Cerebellar nuclear complex (tissue), 1 donor: ENCODE measurements around the gene CFAP20DC.
"Not testable (repeated sequence)": the region's sequence is repeated elsewhere in the genome, so short reads cannot be mapped to it uniquely, and the experiment has no call there.

ENCODE experiments used
- DNase-seq, 2 experiments: peaks; one replicate each; lab custom pipeline; 2025; lab: John Stamatoyannopoulos, UW

Gene CFAP20DC

GRCh38 chr3:59049671-59050331 lies at the start of gene CFAP20DC:
Gene CFAP20DC, minus strand, starts transcription at chr3:59050025. Its CDS starts 394 bp downstream, at chr3:59049631.
- peak in 1 of 2 experiments; percentile 27 for DNase-seq

DNA sequence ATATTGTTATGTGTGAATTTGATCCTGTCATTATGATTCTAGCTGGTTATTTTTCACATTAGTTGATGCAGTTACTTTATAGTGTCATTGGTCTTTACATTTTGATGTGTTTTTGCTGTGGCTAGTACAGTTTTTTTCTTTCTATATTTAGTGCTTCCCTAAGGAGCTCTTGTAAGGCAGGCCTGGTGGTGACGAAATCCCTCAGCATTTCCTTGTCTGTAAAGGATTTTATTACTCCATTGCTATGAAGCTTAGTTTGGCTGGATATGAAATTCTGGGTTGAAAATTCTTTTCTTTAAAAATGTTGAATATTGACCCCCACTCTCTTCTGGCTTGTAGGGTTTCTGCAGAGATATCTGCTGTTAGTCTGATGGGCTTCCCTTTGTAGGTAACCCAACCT lies 48.7 kb upstream of the CFAP20DC start:
- DNase-seq, result not testable (repeated sequence)

- DNase-seq, result no peak
Observed at GRCh38 chr3:59094446-59094845, 44.6 kb upstream of the CFAP20DC start.

DNA sequence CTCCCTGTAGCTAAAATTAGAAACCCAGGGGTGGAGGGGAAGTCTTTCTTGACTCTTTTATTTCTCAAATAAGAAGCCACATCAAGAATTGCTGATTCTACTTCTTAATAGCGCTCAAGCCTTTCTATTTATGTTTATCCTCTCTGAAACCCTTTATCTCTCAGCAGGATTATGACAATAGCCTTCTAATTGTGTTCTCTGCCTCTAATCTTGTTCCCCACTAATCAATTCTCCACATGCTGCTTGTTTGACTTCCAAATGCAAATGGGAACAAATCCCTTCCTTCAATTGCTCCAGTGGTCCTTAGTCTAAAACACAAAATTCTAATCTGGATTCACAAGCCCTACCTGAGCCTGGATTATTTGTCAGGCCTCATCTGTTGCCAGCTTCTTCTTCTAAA lies 43.7 kb upstream of the CFAP20DC start:
- no peak for DNase-seq

GRCh38 chr3:59088761-59089160 lies 38.9 kb upstream of the CFAP20DC start:
- DNase-seq, result no peak

- DNase-seq, result no peak
Observed at GRCh38 chr3:59085976-59086375, 36.2 kb upstream of the CFAP20DC start.

DNA sequence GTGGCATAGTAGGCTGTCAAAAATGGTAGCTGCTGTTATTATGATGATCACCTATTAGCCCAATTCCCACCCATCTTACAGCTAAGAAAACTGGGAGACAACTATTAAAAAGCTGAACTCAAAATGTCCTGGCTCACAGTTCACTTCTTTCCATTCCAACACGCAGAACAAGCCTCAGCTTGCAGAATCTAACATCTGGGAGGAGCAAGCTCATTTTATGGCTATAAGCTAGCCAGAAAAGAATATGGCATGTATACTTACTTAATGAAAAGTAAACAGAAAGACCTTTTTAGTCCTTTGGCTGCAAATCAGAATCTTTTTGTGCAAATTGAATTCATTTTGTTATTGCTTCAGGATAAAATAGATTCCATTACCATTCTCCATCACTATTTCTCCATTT lies 34.8 kb upstream of the CFAP20DC start:
- DNase-seq, result no peak

GRCh38 chr3:59082106-59082505 lies 32.3 kb upstream of the CFAP20DC start:
- DNase-seq, result no peak

GRCh38 chr3:59081071-59081470 lies 31.2 kb upstream of the CFAP20DC start:
- no peak for DNase-seq

DNA sequence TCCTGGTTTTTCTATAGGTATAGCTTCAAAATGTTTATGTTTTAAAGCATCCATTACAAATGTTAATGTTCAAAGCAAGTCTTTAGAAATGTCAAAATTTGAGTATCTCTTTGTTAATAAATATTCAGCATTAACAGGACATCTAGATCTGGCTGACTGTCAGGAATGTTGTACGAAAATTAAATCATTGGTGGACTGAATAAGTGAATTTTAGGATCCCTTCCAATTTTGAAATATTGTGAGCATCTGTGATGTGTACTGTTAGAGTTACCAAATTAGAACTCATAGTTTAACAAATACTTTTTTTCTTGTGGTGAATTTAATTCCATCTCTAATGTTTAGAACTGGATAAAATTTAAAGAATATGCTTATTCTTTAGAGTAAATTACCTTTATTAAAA lies 30.1 kb upstream of the CFAP20DC start:
- DNase-seq, result no peak

- no peak for DNase-seq
Observed at GRCh38 chr3:59074764-59075163, 24.9 kb upstream of the CFAP20DC start.

GRCh38 chr3:59072681-59073080 lies 22.9 kb upstream of the CFAP20DC start:
- DNase-seq, result no peak

- DNase-seq, result no peak
Observed at GRCh38 chr3:59069838-59070237, 20.0 kb upstream of the CFAP20DC start.

DNA sequence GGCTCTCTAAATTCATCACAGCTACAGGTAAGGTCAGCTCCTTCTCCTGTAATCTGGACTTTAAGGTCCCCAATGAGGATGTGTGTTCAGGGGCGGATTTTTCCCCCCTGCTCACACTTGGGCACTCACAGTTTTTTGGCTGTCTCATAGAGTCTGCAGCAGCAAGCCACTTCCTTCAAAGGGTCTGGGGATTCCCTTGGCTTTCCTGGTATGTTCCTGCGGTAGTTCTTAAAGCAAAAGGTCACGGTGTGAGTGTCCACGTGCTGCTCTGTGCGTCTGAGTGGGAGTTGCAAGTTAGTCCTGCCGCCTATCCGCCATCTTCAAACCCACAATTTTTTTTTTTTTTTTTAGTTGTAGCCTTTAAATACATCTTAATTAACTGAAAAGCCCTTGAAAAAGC lies 15.4 kb upstream of the CFAP20DC start:
- DNase-seq, result no peak

- no peak for DNase-seq
Observed at GRCh38 chr3:59064728-59065127, 14.9 kb upstream of the CFAP20DC start.

GRCh38 chr3:59064276-59064675 lies 14.5 kb upstream of the CFAP20DC start:
- DNase-seq, result no peak

GRCh38 chr3:59056706-59057105 lies 6.9 kb upstream of the CFAP20DC start:
- no peak for DNase-seq

GRCh38 chr3:59052803-59053411 lies 3.1 kb upstream of the CFAP20DC start:
- DNase-seq, result no peak

DNA sequence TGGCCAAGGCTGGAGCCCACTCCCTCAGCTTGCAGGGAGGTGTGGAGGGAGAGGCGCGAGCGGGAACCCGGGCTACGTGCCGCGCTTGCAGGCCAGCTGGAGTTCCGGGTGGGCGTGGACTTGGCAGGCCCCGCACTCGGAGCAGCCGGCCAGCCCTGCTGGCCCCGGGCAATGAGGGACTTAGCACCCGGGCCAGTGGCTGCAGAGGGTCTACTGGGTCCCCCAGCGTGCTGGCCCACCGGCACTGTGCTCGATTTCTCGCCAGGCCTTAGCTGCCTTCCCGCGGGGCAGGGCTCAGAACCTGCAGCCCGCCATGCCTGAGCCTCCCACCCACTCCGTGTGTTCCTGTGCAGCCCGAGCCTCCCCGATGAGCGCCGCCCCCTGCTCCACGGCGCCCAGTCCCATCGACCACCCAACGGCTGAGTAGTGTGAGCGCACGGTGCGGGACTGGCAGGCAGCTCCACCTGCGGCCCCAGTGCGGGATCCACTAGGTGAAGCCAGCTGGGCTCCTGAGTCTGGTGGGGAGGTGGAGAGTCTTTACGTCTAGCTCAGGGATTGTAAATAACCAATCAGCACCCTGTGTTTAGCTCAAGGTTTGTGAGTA lies 1.1 kb upstream of the CFAP20DC start:
- not testable (repeated sequence) for DNase-seq

DNA sequence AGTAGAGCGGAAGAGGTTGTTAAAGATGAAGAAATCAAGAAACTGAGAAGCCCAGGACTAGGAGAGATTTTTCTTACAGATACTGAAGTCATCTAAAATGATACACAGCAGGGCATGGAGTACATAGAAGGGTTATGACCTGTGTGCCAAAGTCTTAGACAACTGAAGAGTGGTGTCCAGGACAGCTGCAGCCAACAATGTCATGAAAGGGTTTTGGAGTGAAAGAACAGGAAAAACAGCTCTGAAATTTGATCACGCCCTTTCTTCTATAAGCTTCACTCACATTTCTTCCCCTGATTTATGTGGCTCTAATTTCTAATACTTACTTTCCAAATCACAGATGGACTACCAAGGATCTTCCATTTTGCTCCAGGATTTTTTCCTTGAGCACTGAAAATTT lies 3.0 kb downstream of the CFAP20DC start:
- DNase-seq, result no peak

DNA sequence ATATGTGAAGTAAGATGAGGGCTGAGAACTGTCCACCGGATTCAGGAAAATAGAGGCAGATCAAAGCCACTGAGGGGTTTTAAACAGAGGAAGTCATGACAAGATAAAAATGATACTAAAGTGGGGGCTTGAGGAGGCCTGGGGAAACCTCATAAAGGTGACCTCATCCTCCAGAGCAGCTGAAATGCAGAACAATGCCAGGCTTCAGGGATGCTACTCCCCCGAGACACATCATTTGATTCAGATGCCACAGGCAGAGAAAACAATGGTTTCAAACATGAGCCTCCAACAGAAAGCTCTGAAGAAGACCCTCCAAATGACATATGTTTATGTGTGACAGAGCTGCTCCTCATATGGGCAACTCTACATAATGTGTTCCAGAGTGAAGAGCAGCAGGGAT lies 6.4 kb downstream of the CFAP20DC start:
- no peak for DNase-seq

GRCh38 chr3:59040902-59041301 lies 8.9 kb downstream of the CFAP20DC start:
- no peak for DNase-seq

DNA sequence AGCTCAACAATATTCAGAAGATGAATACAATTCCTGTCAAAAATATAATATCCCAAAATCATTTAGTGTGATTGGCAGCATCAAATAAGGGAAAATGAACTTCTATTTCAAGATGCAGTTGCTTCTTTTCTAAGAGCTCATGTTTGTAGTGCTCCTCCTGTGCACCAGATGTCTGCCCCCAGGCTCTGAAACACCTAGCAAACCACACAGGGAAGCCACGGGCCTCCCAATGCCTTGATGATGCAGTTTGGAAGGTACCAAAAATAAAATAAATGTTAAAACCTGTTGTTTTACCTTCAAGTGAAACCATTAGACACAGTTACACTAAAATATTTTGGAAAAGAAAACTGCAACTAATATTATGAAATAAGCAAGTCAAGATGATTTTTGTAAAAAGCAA lies 22.2 kb downstream of the CFAP20DC start:
- no peak for DNase-seq

- DNase-seq, result no peak
Observed at GRCh38 chr3:59023612-59024011, 26.2 kb downstream of the CFAP20DC start.
